Ishikawa (cell line): ENCODE data around the gene SLC25A34.

ENCODE experiments used
- CEBPB ChIP-seq: IDR thresholded peaks from 2 replicates; pipeline ENCODE4 v1.6.1; 2012
- CREB1 ChIP-seq: IDR thresholded peaks from 2 replicates; pipeline ENCODE4 v1.6.1; 2012; ENCODE audit warnings: low read depth
- EGR1 ChIP-seq: IDR thresholded peaks from 2 replicates; pipeline ENCODE4 v1.6.1; 2012
- EP300 ChIP-seq: IDR thresholded peaks from 2 replicates; pipeline ENCODE4 v1.6.1; 2012; ENCODE audit warnings: borderline replicate concordance
- FOXM1 ChIP-seq: IDR thresholded peaks from 2 replicates; pipeline ENCODE4 v1.6.1; 2012; ENCODE audit warnings: low read depth, borderline replicate concordance
- MAX ChIP-seq: IDR thresholded peaks from 2 replicates; pipeline ENCODE4 v1.6.1; 2012
- NFIC ChIP-seq: IDR thresholded peaks from 2 replicates; pipeline ENCODE4 v1.6.1; 2012
- RAD21 ChIP-seq: IDR thresholded peaks from 2 replicates; pipeline ENCODE4 v1.6.1; 2012; ENCODE audit warnings: low read depth
- REST ChIP-seq: IDR thresholded peaks from 2 replicates; pipeline ENCODE4 v1.6.1; 2012; ENCODE audit warnings: low read depth, mild to moderate bottlenecking
- TAF1 ChIP-seq: IDR thresholded peaks from 2 replicates; pipeline ENCODE4 v1.6.1; 2012; ENCODE audit warnings: low read depth, mild to moderate bottlenecking
- TCF12 ChIP-seq: IDR thresholded peaks from 2 replicates; pipeline ENCODE4 v1.6.1; 2012; ENCODE audit warnings: low read depth
- TEAD4 ChIP-seq: IDR thresholded peaks from 2 replicates; pipeline ENCODE4 v1.6.1; 2012
- USF1 ChIP-seq: IDR thresholded peaks from 2 replicates; pipeline ENCODE4 v1.6.1; 2012
- YY1 ChIP-seq: IDR thresholded peaks from 2 replicates; pipeline ENCODE4 v1.6.1; 2012; ENCODE audit warnings: low read depth
- ZBTB7A ChIP-seq: IDR thresholded peaks from 2 replicates; pipeline ENCODE4 v1.6.1; 2012; ENCODE audit warnings: low read depth

The SLC25A34 gene

GRCh38 chr1:15764269-15764764, 28.3 kb downstream of the SLC25A34 start:
- no peak; the same call in 1 of the 2 replicates for TF ChIP-seq TCF12
- no peak for TF ChIP-seq YY1
- no peak for TF ChIP-seq CREB1
- TF ChIP-seq RAD21 = no peak
- TF ChIP-seq EGR1 = no peak
- TF ChIP-seq MAX = peak; percentile 16; the same call in 1 of the 2 replicates
- TF ChIP-seq FOXM1 = no peak
- no peak for TF ChIP-seq CEBPB
- no peak for TF ChIP-seq NFIC
- TF ChIP-seq EP300 = no peak
- 0 out of 2 replicates have a peak, but pooled peaks have one; percentile 45 for TF ChIP-seq ZBTB7A

- TF ChIP-seq USF1 (no peak), NFIC (no peak), EP300 (no peak), TAF1 (no peak), EGR1 (no peak), TEAD4 (no peak), CEBPB (no peak), YY1 (no peak), RAD21 (no peak), CREB1 (no peak), TCF12 (no peak), REST (no peak), ZBTB7A (no peak)
These were observed 28.8 kb downstream of the SLC25A34 start for GRCh38 chr1:15764890-15765289.

DNA sequence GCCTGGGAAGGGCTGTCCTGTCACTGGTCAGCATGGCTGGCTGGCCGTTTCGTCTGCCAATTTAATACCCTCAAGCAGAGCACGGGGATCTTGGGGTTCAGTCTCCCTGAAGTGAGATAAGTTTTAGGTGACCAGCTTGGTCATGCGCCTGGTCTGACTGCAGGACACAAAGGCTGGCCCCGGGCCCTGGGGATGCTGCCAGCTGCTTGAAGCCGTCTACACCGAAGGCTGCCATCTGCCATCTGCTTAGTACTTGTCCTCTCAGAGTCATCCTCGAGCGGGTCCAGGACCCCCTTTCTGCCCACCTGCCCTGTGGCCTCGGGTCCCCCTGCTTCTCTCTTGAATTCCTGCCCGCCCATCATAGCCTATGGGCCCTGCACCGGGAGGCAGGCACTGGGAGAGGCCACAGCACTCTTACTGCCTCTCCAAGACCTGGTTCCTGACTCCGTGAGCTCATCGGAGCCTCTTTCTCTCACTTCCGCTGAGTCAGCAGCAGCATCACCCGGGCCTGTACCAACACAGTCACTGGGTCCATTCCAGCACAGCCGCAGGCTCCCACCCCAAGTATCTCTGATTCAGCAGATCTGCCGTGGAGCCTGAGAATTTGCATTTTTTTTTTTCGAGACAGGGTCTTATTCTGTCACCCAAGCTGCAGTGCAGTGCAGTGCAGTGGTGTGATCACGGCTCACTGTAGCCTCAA, 29.6 kb downstream of the SLC25A34 start:
- TF ChIP-seq TAF1 = no peak
- no peak for TF ChIP-seq NFIC
- no peak for TF ChIP-seq RAD21
- TF ChIP-seq FOXM1 = no peak
- no peak for TF ChIP-seq TCF12
- TF ChIP-seq EP300 = no peak
- no peak for TF ChIP-seq CEBPB
- TF ChIP-seq ZBTB7A = no peak
- TF ChIP-seq USF1 = no peak
- TF ChIP-seq EGR1 = no peak
- no peak for TF ChIP-seq CREB1
- no peak for TF ChIP-seq YY1
- no peak for TF ChIP-seq TEAD4
- TF ChIP-seq MAX = no peak
- TF ChIP-seq REST = no peak

GRCh38 chr1:15767941-15768340, 31.9 kb downstream of the SLC25A34 start:
- TF ChIP-seq TCF12 (no peak), USF1 (no peak), EP300 (no peak)

GRCh38 chr1:15768388-15768787, 32.3 kb downstream of the SLC25A34 start:
- TF ChIP-seq CREB1 (no peak), CEBPB (no peak), USF1 (no peak), REST (no peak), TCF12 (no peak), YY1 (no peak), NFIC (no peak), EP300 (no peak), RAD21 (no peak), TEAD4 (no peak), ZBTB7A (no peak)
